Activated CD8-positive, alpha-beta memory T cell treated with anti-CD3 and anti-CD28 coated beads, Interleukin-2, amount 10 ng/mL, durations not matched to agents 7 days and 5 days (primary cell): ENCODE measurements around the gene BCAS1. TPM values are rescaled to one million over a fixed set of nuclear protein-coding genes. Genes with fewer than 3 reads are reported as not detected.
A peak's percentile ranks its signal among the peaks of the same experiment; 100 is the strongest.

ENCODE experiments used
- ATAC-seq: fragments of 150-1000 bp; cut with Tn5 transposase; one replicate; pipeline ENCODE4 v1.10.0; 2021; ENCODE audit warnings: moderate library complexity
- CTCF ChIA-PET: fragments of 350-600 bp; sonication (Branson Sonifier 250); formaldehyde crosslinking; loops from one replicate; lab custom pipeline; 2021; ENCODE audit warnings: antibody characterized with exemption; lab: Charles Lee
- DNase-seq: peaks from one replicate; pipeline ENCODE4 v3.0.0-alpha.2; 2020
- H3K27ac Mint-ChIP-seq: one replicate; pipeline ENCODE4 v1.8.0; 2021; ENCODE audit warnings: mild to moderate bottlenecking, mixed read lengths
- H3K27me3 Mint-ChIP-seq: one replicate; pipeline ENCODE4 v1.8.0; 2021; ENCODE audit warnings: mixed read lengths
- H3K36me3 Mint-ChIP-seq: one replicate; pipeline ENCODE4 v1.8.0; 2021; ENCODE audit warnings: mild to moderate bottlenecking, mixed read lengths
- H3K4me1 Mint-ChIP-seq: one replicate; pipeline ENCODE4 v1.8.0; 2021; ENCODE audit warnings: mixed read lengths
- H3K4me3 Mint-ChIP-seq: one replicate; pipeline ENCODE4 v1.8.0; 2021; ENCODE audit warnings: mild to moderate bottlenecking, moderate library complexity, mixed read lengths
- H3K9me3 Mint-ChIP-seq: one replicate; pipeline ENCODE4 v1.8.0; 2022; ENCODE audit warnings: low read depth, mixed read lengths
- total RNA-seq, 2 experiments: library from RNA; stranded (reverse); gene quantifications; one replicate each; pipeline ENCODE4 v1.2.3, GENCODE V29; 2021

The BCAS1 gene
- total RNA-seq, 2 experiments from 2014 or later: 0.14 TPM; not detected in 1

DNA sequence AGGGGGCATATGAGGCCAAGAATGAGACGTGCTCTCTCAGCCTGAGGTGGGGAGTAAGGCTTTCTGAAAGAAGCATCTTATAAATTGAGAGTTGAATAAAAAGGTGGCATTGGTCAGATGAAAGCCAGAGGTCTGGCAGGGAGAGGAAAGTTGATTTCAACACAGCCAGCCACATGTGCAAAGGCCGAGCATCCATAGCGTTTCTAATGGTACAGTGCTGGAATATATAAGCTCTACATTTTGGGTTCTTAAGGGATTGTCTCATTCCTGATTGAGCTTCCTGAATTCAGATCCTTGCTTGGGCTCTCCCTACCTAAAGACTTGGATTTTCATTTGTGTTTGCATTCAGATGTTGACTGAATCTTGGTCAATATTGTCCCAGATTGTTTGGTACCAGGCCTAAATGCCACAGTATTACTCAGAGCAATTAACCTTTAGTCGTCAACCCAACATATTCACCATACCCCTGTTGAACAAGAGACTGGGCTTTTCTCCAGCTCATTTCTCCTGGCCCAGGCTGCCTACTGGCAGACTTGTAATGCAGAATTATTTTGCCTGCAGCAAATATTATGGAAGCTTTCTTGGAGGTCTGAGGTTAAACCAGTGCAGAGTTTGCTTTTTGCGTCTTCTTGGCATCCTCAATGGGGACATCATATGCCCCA, 14.5 kb upstream of the BCAS1 start:
- CTCF ChIA-PET: interaction anchor here (0.6 kb wide), 1 partner anchor 521 kb away, joined by 3 read pairs; no protein-coding TSS in a partner anchor
- DNase-seq (no peak), ATAC-seq (no peak)
- no peaks in the 10 kb centered on the region for H3K9me3 Mint-ChIP-seq
- peaks cover 1% of the 10 kb centered on the region for H3K36me3 Mint-ChIP-seq
- no peak overlapping the region for H3K27ac Mint-ChIP-seq
- H3K4me3 Mint-ChIP-seq: no peak overlapping the region
- peaks cover 11% of the 10 kb centered on the region for H3K4me1 Mint-ChIP-seq
- peaks cover 4% of the 10 kb centered on the region for H3K27me3 Mint-ChIP-seq

DNA sequence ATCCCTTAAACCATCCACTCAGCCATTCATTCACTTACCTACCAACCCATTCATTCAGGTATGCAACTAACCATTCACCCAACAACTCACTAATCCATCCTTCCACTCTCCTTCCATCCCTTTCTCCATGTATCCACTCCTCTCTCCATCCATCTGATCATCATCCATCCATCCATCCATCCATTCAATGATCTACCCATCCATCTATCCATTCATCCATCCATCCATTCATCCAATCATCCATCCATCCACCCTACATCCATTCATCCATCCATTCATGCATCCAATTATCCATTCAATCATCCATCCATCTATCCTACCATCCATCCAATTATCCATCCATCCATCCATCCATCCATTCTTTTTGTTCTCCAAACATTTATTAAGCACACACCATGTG, 13.8 kb upstream of the BCAS1 start:
- CTCF ChIA-PET: interaction anchor here (0.6 to 2.4 kb wide), 3 partner anchors 19 to 520 kb away, joined by 3 to 6 read pairs (median 4); no protein-coding TSS in a partner anchor
- Mint-ChIP-seq H3K4me3 (no peak overlapping the region), H3K4me1 (peaks cover 13% of the 10 kb centered on the region), H3K9me3 (no peaks in the 10 kb centered on the region), H3K36me3 (peaks cover 3% of the 10 kb centered on the region), H3K27ac (no peak overlapping the region), H3K27me3 (peaks cover 4% of the 10 kb centered on the region)
- ATAC-seq (no peak), DNase-seq (no peak)

DNA sequence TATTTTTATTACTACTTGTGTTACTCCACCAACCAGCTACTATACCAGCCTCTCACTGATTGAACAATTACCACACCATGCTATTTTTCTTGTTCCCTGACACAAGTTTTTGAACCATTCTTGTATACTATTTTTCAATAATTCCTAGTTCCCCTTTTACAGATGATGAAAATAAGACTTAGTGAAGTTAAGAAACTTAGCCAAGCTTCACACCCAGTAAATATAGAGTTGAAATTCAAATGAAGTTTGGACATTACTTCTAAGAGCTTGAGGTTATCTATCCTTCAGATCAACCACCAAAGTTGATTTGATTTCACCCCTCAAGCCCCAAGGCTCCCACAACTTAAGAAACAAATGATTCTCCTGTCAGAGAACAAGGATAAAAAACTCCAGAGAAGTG, 13.1 kb upstream of the BCAS1 start:
- Mint-ChIP-seq H3K4me1 (peaks cover 21% of the 10 kb centered on the region), H3K27ac (no peak overlapping the region), H3K27me3 (peaks cover 2% of the 10 kb centered on the region), H3K9me3 (peaks cover 2% of the 10 kb centered on the region), H3K36me3 (peaks cover 5% of the 10 kb centered on the region), H3K4me3 (no peak overlapping the region)
- ATAC-seq (no peak), DNase-seq (no peak)
- CTCF ChIA-PET: interaction anchor here (1.0 to 2.4 kb wide), 2 partner anchors 20 to 21 kb away, joined by 4 to 6 read pairs; no protein-coding TSS in a partner anchor

DNA sequence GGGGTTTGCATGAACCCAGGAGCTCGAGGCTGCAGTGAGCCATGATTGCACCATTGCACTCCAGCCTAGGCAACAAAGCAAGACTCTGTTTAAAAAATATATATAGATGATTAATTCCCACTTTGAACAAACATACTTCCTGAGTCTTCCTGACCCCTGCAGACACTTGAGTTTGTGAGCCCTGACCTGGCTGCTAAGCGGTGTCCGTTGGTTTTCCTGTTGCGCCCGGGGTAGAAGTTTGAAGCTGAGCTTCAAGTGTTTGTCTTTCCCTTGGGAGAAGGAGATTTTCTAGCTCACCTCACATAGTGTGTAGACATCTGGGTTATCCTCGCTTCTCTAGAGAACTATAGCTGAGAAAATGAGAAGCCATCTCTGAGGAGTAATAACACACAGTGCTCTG, 11.7 kb upstream of the BCAS1 start:
- H3K36me3 Mint-ChIP-seq: peaks cover 6% of the 10 kb centered on the region
- CTCF ChIA-PET: interaction anchor here (2.4 kb wide), 1 partner anchor 19 kb away, joined by 6 read pairs; no protein-coding TSS in a partner anchor
- no peak overlapping the region for H3K27ac Mint-ChIP-seq
- ATAC-seq (no peak), DNase-seq (no peak)
- peaks cover 31% of the 10 kb centered on the region for H3K4me1 Mint-ChIP-seq
- peaks cover 2% of the 10 kb centered on the region for H3K9me3 Mint-ChIP-seq
- peaks cover 2% of the 10 kb centered on the region for H3K27me3 Mint-ChIP-seq
- H3K4me3 Mint-ChIP-seq: no peak overlapping the region

DNA sequence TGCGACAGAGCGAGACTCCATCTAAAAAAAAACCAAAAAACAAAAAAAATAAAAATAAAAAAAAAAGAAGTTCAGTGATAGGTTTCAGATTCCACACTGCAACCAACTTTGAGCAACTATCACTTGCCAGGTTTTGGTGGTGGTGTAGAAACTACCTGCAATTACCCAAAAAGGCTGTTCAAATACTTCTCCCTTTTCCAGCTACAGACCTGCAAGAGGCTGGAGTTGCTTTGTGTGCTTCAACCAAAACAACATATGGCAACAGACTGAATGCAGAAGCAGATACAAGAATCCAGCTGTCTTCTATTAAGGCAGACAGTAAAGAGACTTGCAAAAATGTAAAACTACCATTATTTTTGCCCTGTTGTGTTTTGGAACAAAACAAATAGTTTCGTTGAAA, 9.3 kb upstream of the BCAS1 start:
- CTCF ChIA-PET: interaction anchor here (0.8 to 3.0 kb wide), 4 partner anchors 16 to 140 kb away, joined by 3 to 10 read pairs (median 5); partner anchors contain the start of gene PFDN4
- no peak overlapping the region for H3K27ac Mint-ChIP-seq

DNA sequence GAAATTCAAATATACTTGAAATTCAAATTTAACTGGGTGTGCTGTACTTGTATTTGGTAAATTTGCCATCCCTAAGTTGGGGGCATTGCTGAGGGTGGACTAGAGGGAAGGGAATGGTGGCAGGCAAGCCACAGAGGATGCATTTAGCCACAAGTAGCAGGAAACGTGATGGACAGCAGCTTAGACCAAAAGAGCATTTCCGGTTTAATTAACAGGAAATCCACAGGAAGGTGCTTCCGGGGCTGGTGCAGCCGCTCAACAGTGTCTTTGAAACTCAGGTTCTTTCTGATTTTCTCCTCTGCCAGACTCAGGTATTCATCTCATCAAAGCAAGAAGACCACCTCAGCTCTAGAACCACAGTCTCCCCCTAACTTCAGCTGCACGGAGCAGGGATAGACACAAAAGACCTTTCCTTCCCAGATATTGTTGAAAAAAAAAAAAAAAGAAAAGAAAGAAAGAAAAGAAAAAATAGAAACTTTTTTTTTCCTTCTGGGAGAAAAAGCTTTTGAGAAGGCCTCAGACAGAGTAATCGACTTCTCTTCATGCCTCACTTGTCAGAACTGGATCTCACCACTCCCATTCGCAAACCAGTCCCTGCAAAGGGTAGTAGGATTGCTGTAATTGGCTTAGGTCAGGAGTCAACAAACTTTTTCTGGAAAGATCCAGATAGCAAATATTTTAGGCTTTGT, 8.0 kb upstream of the BCAS1 start:
- ATAC-seq: peak; percentile 79
- Mint-ChIP-seq H3K36me3 (peaks cover 6% of the 10 kb centered on the region), H3K27ac (peak overlapping the region; percentile 90), H3K27me3 (peaks cover 2% of the 10 kb centered on the region), H3K9me3 (peaks cover 2% of the 10 kb centered on the region), H3K4me3 (peak overlapping the region; percentile 53), H3K4me1 (peaks cover 33% of the 10 kb centered on the region)
- CTCF ChIA-PET: interaction anchor here (0.6 to 3.0 kb wide), 6 partner anchors 9 to 130 kb away, joined by 3 to 10 read pairs (median 4); partner anchors contain the start of gene PFDN4
- peak; percentile 77 for DNase-seq

More for the DNA sequence above, 9.3 kb upstream of the BCAS1 start:
- no peak for ATAC-seq
- H3K27me3 Mint-ChIP-seq: peaks cover 2% of the 10 kb centered on the region
- no peak for DNase-seq
- peaks cover 6% of the 10 kb centered on the region for H3K36me3 Mint-ChIP-seq
- H3K9me3 Mint-ChIP-seq: peaks cover 2% of the 10 kb centered on the region
- H3K4me3 Mint-ChIP-seq: no peak overlapping the region
- peaks cover 40% of the 10 kb centered on the region for H3K4me1 Mint-ChIP-seq

DNA sequence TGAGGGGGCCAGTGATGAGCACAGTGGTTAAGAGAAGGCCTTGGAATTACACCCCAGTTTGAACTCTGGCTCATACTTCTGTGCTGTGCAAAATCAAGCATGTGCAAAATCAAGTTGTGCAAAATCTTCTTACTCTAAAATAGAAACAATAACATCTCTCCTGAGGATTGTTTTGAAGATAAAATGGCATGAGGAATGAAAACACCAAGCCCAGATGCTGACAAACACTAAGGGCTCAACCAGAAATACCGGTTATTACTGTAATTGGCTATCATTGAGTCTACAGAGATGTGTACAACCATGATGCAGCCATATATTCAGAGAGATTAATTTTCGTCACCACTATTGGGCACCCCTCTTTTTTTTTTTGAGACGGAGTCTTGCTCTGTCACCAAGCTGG, 5.9 kb upstream of the BCAS1 start:
- no peak for DNase-seq

DNA sequence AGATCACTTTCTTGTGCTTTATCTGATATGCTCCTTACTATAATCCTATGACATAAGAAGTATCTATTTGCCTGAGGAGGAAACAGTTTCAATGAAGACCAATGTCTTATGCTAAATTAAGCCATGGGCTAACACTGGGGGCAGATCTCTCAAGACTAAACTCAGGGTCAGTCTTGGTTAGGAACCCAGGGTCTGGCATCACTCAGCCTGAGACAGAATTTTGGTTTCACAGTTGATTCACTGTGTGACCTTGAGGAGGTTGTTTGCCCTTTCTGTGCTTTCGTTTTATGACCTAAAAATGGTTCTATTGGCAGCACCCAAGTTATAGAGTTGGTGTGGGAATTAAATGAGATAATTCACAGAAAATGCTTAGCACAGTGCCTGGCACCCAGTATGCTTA, 4.9 kb upstream of the BCAS1 start:
- Mint-ChIP-seq H3K27ac (no peak overlapping the region), H3K4me1 (peaks cover 29% of the 10 kb centered on the region), H3K4me3 (no peak overlapping the region), H3K9me3 (peaks cover 2% of the 10 kb centered on the region), H3K36me3 (peaks cover 5% of the 10 kb centered on the region), H3K27me3 (no peaks in the 10 kb centered on the region)
- ATAC-seq: no peak
- CTCF ChIA-PET: interaction anchor here (1.4 to 2.2 kb wide), 2 partner anchors 12 to 135 kb away, joined by 3 to 11 read pairs; no protein-coding TSS in a partner anchor
- no peak for DNase-seq

More for the DNA sequence above, 5.9 kb upstream of the BCAS1 start:
- Mint-ChIP-seq H3K4me3 (no peak overlapping the region), H3K27ac (no peak overlapping the region), H3K9me3 (peaks cover 2% of the 10 kb centered on the region), H3K27me3 (no peaks in the 10 kb centered on the region), H3K36me3 (peaks cover 6% of the 10 kb centered on the region), H3K4me1 (peaks cover 29% of the 10 kb centered on the region)
- ATAC-seq: no peak
- CTCF ChIA-PET: no interaction called here

DNA sequence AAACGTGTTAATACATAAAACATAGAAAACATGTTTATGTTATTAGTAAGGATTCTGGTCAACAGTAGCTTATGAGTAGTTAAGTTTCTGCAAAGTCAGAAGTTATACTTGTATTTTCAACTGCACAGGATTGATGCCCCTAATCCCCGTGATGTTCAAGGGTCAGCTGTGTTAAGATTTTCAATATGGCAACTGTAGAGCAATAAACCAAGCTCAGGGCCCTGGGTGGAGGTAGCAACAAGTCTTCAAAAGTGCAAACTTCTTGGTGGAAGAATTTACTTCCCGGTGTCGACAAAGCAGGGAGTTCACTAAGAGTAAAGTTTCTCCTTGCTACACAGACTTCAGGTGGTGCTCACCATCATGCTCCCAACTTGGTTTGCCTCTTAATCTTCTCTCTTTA, 4.1 kb upstream of the BCAS1 start:
- Mint-ChIP-seq H3K9me3 (peaks cover 2% of the 10 kb centered on the region), H3K4me1 (peaks cover 27% of the 10 kb centered on the region), H3K36me3 (peaks cover 4% of the 10 kb centered on the region), H3K27me3 (no peaks in the 10 kb centered on the region), H3K27ac (no peak overlapping the region), H3K4me3 (no peak overlapping the region)
- DNase-seq: no peak
- CTCF ChIA-PET: interaction anchor here (0.7 to 2.2 kb wide), 5 partner anchors 11 to 134 kb away, joined by 3 to 11 read pairs (median 3); no protein-coding TSS in a partner anchor
- ATAC-seq: no peak

DNA sequence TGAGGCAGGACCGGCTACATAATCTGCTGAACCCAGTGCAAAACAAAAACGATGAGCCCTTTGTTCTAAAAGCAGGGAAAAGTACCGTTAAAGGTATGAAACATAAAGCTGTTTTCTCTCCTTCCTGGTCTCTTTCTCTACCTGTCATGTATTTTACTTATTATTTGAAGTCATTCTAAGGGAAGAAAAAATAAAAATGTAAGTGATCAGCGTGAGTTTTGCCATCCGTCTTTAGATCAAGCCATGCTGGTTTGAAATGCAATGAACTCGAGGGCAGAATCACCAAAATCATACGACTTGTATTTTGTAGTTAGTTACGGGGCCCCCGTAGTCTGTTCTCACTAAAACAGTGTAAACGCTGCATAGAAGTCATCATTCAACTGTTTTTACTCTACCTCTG, 2.9 kb upstream of the BCAS1 start:
- Mint-ChIP-seq H3K4me3 (no peak overlapping the region), H3K4me1 (peaks cover 19% of the 10 kb centered on the region), H3K9me3 (no peaks in the 10 kb centered on the region), H3K27me3 (no peaks in the 10 kb centered on the region), H3K36me3 (peaks cover 1% of the 10 kb centered on the region), H3K27ac (no peak overlapping the region)
- ATAC-seq: no peak
- DNase-seq: no peak
- CTCF ChIA-PET: interaction anchor here (1.2 to 2.2 kb wide), 3 partner anchors 10 to 14 kb away, joined by 4 to 11 read pairs (median 4); no protein-coding TSS in a partner anchor

DNA sequence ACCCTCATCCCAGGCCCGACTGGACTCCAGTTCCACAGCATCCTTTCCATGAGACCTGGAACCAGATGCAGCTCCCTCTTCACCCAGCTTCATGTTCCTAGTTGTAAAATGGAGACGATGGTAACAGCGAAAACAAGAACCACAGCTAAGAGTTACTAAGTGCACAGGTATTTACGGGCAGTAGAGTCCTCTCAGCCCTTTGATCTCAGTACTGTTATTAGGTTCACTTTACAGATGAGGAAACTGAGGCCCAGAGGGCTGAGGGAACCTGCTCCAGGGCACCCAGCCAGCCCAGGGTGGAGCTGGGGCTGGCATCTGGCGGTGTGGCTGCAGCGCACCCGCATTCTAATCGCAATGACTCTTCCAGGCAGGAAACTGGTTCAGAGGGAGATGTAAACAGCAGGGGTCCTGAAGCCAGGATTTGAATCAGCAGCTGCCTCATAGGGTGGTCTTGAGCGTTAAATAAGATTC, 858 bp downstream of the BCAS1 start:
- Mint-ChIP-seq H3K27me3 (no peaks in the 10 kb centered on the region), H3K4me3 (no peak overlapping the region), H3K9me3 (no peaks in the 10 kb centered on the region), H3K27ac (no peak overlapping the region), H3K36me3 (no peaks in the 10 kb centered on the region), H3K4me1 (peaks cover 26% of the 10 kb centered on the region)
- CTCF ChIA-PET: interaction anchor here (1.2 to 1.8 kb wide), 3 partner anchors 9 to 130 kb away, joined by 3 to 5 read pairs (median 4); no protein-coding TSS in a partner anchor
- DNase-seq: no peak
- ATAC-seq: no peak

DNA sequence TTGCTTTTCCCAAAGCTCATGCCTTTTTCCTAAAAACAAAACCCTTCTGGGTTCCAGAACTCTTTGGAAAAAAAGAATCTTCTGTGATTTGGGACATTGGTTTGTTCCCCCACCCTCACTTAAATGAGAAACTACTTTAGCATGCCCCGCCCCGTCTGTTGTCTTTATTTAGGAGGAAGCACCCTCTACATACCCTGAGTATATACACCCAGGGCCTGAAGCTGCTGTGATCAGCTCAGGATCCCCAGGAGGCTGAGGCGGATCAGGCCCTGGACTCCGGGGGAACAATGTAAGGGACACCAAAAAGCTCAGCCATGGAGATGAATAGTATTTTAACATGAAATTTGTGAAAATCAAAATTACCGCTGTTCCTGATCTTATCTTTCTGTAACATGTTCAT, 1.4 kb downstream of the BCAS1 start:
- no peak overlapping the region for H3K4me3 Mint-ChIP-seq
- DNase-seq: no peak
- ATAC-seq: no peak
- CTCF ChIA-PET: interaction anchor here (1.2 to 1.8 kb wide), 3 partner anchors 9 to 130 kb away, joined by 3 to 5 read pairs (median 4); no protein-coding TSS in a partner anchor
- H3K4me1 Mint-ChIP-seq: peaks cover 32% of the 10 kb centered on the region
- H3K9me3 Mint-ChIP-seq: no peaks in the 10 kb centered on the region
- H3K27ac Mint-ChIP-seq: no peak overlapping the region
- H3K27me3 Mint-ChIP-seq: no peaks in the 10 kb centered on the region
- H3K36me3 Mint-ChIP-seq: no peaks in the 10 kb centered on the region

DNA sequence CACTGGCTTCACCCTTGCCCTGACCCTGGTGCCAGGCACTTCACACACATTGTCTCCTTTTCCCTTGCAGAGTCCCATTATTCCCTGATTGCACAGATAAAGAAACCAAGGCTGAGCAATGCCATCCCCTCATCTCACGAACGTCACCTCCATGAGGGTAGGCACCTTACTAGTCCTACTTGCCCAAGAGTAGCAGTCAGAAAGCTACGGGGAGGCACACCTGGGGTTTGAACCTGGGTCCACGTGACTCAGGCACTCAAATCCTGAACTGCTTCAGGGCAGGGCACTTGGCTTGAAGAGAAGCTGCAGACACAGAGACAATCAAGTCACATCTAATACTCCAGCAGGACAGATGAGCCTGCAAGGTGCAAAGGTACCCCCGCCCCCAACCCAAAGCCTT, 1.9 kb downstream of the BCAS1 start:
- no peak for ATAC-seq
- H3K4me1 Mint-ChIP-seq: peaks cover 36% of the 10 kb centered on the region
- no peaks in the 10 kb centered on the region for H3K9me3 Mint-ChIP-seq
- no peaks in the 10 kb centered on the region for H3K27me3 Mint-ChIP-seq
- no peak overlapping the region for H3K27ac Mint-ChIP-seq
- CTCF ChIA-PET: interaction anchor here (1.4 to 1.8 kb wide), 2 partner anchors 28 to 131 kb away, joined by 3 to 4 read pairs; no protein-coding TSS in a partner anchor
- H3K36me3 Mint-ChIP-seq: no peaks in the 10 kb centered on the region
- H3K4me3 Mint-ChIP-seq: no peak overlapping the region
- DNase-seq: no peak
